Transverse colon (tissue), 4 donors: Measurements from ENCODE around the gene F3. TPM values are rescaled to one million over a fixed set of nuclear protein-coding genes. Genes with fewer than 3 reads are reported as not detected.

Experiments
- DNase-seq: peaks from one replicate; pipeline ENCODE4 v3.0.0-alpha.2; 2019
- H3K27ac ChIP-seq, 4 donors: fragments of 200-600 bp; sonication (generic); 2 replicates each; pipeline ENCODE4 v1.5.1; 2016 to 2018; ENCODE audit warnings: inconsistent platforms in 4 of 4
- H3K27me3 ChIP-seq: fragments of 200-600 bp; sonication (generic); 2 replicates; pipeline ENCODE4 v1.5.1; 2017; ENCODE audit warnings: inconsistent platforms
- H3K36me3 ChIP-seq, 4 donors: fragments of 200-600 bp; sonication (generic); 2 replicates each; pipeline ENCODE4 v1.5.1; 2017 to 2019; ENCODE audit warnings: inconsistent platforms in 4 of 4
- H3K4me1 ChIP-seq, 4 donors: fragments of 200-600 bp; sonication (generic); 2 replicates each; pipeline ENCODE4 v1.5.1; 2017 to 2020; ENCODE audit warnings: inconsistent platforms in 4 of 4
- H3K4me3 ChIP-seq, 4 donors: fragments of 200-600 bp; sonication (generic); 1 replicate in 1 of 4; 2 replicates in 3 of 4; pipeline versions ENCODE4 v1.5.1 to v1.6.1; 2017 to 2019; ENCODE audit warnings: inconsistent platforms in 4 of 4
- H3K9me3 ChIP-seq, 2 donors: fragments of 200-600 bp; sonication (generic); 2 replicates each; pipeline ENCODE4 v1.5.1; 2017 to 2019; ENCODE audit warnings: inconsistent platforms in 2 of 2
- EP300 ChIP-seq: sonication (generic); formaldehyde crosslinking; IDR thresholded peaks from one replicate; pipeline ENCODE4 v1.6.1; 2017; ENCODE audit warnings: antibody characterized with exemption, low read depth
- POLR2A ChIP-seq: fragments of 450-650 bp; IDR thresholded peaks from one replicate; pipeline ENCODE4 v1.6.1; 2016; ENCODE audit warnings: antibody characterized with exemption, mild to moderate bottlenecking, moderate library complexity
- POLR2AphosphoS5 ChIP-seq, 3 donors: sonication (generic); formaldehyde crosslinking; IDR thresholded peaks; one replicate each; pipeline ENCODE4 v1.6.1; 2016; ENCODE audit warnings: antibody characterized with exemption in 3 of 3
- WGBS, 2 donors: methylation state at CpG; one replicate each; pipeline ENCODE4 v1.1.5; 2018; ENCODE audit warnings: low coverage in 1 of 2; 5-methylcytosine and 5-hydroxymethylcytosine counted together
- in situ Hi-C, 4 donors: fragments of 200-750 bp; cut with MboI; loops; one replicate each; pipeline versions ENCODE4 v1.15.0 to v1.15.1; 2017; ENCODE audit warnings: low sequenced_read_pairs in 3 of 4, low pct_ligation_motif_present in 1 of 4, low pct_unique_long_range_greater_than_20kb in 1 of 4
- intact Hi-C: fragments of 100-400 bp; cut with DNase I; formaldehyde crosslinking; loops from one replicate; pipeline ENCODE4 v1.15.1; 2023; ENCODE audit warnings: low total_unique reads
- total RNA-seq, 4 donors: library from RNA; depleted of rRNA; stranded (reverse); fragments of >200 nt; gene quantifications; one replicate each; pipeline ENCODE4 v1.1.0, GENCODE V29; 2016
- TF ChIP-seq, protein P1 (sequence below), 5 experiments: fragments of 200-600 bp in 3 of 5; fragments of 450-650 bp in 2 of 5; sonication (generic) in 3 of 5; IDR thresholded peaks; 1 replicate in 2 of 5; 2 replicates in 3 of 5; pipeline ENCODE4 v1.5.1; 2016 to 2017; ENCODE audit warnings: antibody characterized with exemption in 5 of 5, inconsistent platforms in 3 of 5, mild to moderate bottlenecking in 2 of 5, moderate library complexity in 1 of 5

Gene F3
- total RNA-seq, 4 donors from 2014 or later = 35.9 to 105 (median 59.3) TPM

- Histone ChIP-seq H3K9me3 (no peaks in the 10 kb centered on the region), H3K4me3 (no peak overlapping the region), H3K27me3 (no peaks in the 10 kb centered on the region), H3K27ac (peak overlapping the region in 2 of 4 donors; percentile 11 to 12), H3K36me3 (no peaks in the 10 kb centered on the region), H3K4me1 (peaks cover 0 to 10% (median 2%) of the 10 kb centered on the region in 4 donors)
- 75 to 79% methylated on average over 4 to 5 of the region's 5 CpGs for WGBS, 2 donors
- no peak for DNase-seq
- intact Hi-C loops = no loop called here
- in situ Hi-C loops = no loop called here
- TF ChIP-seq POLR2AphosphoS5 (IDR thresholded peaks at IDR 0.05) (no peak), EP300 (no peak), POLR2A (no peak)
- TF ChIP-seq, protein P1, sequence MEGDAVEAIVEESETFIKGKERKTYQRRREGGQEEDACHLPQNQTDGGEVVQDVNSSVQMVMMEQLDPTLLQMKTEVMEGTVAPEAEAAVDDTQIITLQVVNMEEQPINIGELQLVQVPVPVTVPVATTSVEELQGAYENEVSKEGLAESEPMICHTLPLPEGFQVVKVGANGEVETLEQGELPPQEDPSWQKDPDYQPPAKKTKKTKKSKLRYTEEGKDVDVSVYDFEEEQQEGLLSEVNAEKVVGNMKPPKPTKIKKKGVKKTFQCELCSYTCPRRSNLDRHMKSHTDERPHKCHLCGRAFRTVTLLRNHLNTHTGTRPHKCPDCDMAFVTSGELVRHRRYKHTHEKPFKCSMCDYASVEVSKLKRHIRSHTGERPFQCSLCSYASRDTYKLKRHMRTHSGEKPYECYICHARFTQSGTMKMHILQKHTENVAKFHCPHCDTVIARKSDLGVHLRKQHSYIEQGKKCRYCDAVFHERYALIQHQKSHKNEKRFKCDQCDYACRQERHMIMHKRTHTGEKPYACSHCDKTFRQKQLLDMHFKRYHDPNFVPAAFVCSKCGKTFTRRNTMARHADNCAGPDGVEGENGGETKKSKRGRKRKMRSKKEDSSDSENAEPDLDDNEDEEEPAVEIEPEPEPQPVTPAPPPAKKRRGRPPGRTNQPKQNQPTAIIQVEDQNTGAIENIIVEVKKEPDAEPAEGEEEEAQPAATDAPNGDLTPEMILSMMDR (IDR thresholded peaks at IDR 0.05) = no peak
Measured at GRCh38 chr1:94550800-94551241, 9.3 kb upstream of the F3 start.

DNA sequence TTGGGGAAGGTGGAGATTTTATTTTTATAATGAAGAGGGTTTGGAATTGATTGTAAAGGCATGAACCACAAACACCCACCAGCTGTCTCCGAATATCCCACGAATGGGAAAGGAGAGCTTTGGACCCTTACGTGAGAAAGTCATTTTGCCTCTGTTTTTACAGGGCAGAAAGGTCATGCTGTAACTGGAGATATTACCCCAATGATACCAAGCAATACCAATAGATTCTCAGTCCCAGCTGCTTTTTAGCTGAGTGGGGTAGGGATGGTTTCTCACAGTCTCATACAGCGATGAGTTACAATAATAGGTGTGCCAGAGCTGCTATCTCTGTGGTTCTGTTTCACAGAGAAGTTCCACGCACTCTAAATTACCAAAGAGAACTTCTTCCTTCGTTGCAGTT, 8.8 kb upstream of the F3 start:
- Histone ChIP-seq H3K4me3 (no peak overlapping the region), H3K27me3 (no peaks in the 10 kb centered on the region), H3K9me3 (no peaks in the 10 kb centered on the region), H3K27ac (peak overlapping the region in 2 of 4 donors; percentile 11 to 12), H3K4me1 (peaks cover 0 to 7% (median 2%) of the 10 kb centered on the region in 4 donors), H3K36me3 (no peaks in the 10 kb centered on the region)
- in situ Hi-C loops = no loop called here
- TF ChIP-seq EP300 = no peak
- TF ChIP-seq, protein P1 (IDR thresholded peaks at IDR 0.05) = no peak
- TF ChIP-seq POLR2AphosphoS5 (IDR thresholded peaks at IDR 0.05) = no peak
- no peak for TF ChIP-seq POLR2A
- 77 to 85% methylated on average over 6 of the region's 6 CpGs for WGBS, 2 donors
- intact Hi-C loops = no loop called here
- no peak for DNase-seq

DNA sequence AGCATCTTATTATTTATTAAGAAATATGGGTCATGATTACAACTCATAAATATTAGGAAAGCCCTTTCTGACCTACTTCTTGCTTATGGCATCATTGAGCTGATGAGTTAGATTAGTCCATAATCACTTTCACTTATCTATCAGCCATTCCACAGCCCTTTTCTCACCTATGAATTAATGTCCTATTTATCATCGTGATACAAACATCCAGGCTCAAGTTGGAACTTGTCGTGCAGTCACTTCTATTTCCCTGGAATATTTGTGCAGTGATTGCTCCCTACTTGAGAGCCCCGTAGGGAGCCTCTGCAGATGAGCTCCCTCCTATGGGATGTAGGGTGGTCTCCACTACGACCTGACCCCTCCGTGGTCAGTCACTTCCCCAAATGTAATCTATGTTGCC, 8.1 kb upstream of the F3 start:
- no peak overlapping the region for H3K4me3 ChIP-seq
- no peaks in the 10 kb centered on the region for H3K9me3 ChIP-seq
- in situ Hi-C loops (loop anchor here in 1 of 4 donors (25.0 kb wide), 1 partner anchor 488 kb away; no protein-coding TSS in a partner anchor), intact Hi-C loops (no loop called here)
- peaks cover 0 to under 1% (median 0%) of the 10 kb centered on the region in 4 donors for H3K4me1 ChIP-seq
- WGBS, 2 donors = 70 to 71% methylated on average over 2 to 5 of the region's 5 CpGs
- peak overlapping the region in 1 of 4 donors; percentile 11 for H3K27ac ChIP-seq
- no peak for DNase-seq
- no peaks in the 10 kb centered on the region for H3K27me3 ChIP-seq
- H3K36me3 ChIP-seq = no peaks in the 10 kb centered on the region
- TF ChIP-seq, protein P1 (IDR thresholded peaks at IDR 0.05) = no peak
- TF ChIP-seq POLR2A (no peak), POLR2AphosphoS5 (IDR thresholded peaks at IDR 0.05) (no peak), EP300 (no peak)

DNA sequence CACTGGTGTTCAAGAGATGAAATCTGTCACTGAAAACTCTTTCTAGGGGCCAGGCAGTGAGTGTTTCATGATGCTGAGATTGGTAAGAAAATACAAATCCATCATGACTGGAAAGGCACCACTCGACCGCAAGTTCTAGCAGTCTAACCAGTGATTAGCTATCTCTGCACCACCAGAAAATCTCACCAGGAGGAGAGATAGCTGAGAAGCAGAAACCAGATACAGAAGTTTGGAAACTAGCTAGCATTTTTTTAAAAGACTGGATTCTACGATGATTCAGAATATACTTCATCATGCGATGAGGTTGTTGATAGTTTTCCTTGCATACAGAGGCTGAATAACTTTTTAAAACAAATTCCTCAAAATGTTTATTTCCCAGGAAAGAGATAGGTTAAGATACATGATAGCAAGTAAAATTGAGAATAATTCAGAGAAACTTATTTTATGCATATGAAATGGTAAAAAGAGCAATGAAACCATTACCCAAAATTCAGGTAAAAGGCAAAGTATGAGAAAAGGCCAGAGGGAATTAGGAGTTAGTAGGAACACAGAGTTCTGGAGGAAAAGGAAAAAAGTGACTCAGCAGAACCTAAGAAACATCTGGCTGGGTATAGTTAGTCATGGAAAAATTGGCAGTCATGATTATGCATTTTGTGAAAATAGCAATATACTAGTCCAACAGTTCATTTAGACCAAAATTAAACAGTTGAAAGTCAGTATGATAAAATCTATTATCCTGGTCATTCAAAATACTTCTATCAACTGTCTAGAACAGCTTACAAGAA, 3.3 kb upstream of the F3 start:
- peak; percentile 16 to 38 (median 27) for TF ChIP-seq POLR2AphosphoS5 (IDR thresholded peaks at IDR 0.05)
- TF ChIP-seq, protein P1 (IDR thresholded peaks at IDR 0.05) = no peak
- Histone ChIP-seq H3K36me3 (no peaks in the 10 kb centered on the region), H3K4me1 (peaks cover 6 to 17% (median 11%) of the 10 kb centered on the region in 4 donors), H3K4me3 (no peak overlapping the region), H3K27ac (peak overlapping the region; percentile 13 to 94 (median 54)), H3K9me3 (no peaks in the 10 kb centered on the region), H3K27me3 (no peaks in the 10 kb centered on the region)
- intact Hi-C loops (no loop called here), in situ Hi-C loops (loop anchor here in 1 of 4 donors (25.0 kb wide), 1 partner anchor 492 kb away; no protein-coding TSS in a partner anchor)
- DNase-seq = no peak
- WGBS, 2 donors = 80 to 94% methylated on average over 4 of the region's 4 CpGs
